Right lung (tissue), 5 donors: ENCODE results near the gene TET2. TPM values are rescaled to one million over a fixed set of nuclear protein-coding genes. Genes with fewer than 3 reads are reported as not detected.
"Not testable (repeated sequence)": the region's sequence is repeated elsewhere in the genome, so short reads cannot be mapped to it uniquely, and the experiment has no call there.

ENCODE experiments used
- DNase-seq, 2 donors: peaks; one replicate each; pipeline ENCODE4 v3.0.0-alpha.2; 2013
- polyA plus RNA-seq, 5 donors: library from polyadenylated mRNA; unstranded; fragments of 120-200 nt; gene quantifications; one replicate each; pipeline versions ENCODE4 v1.2.1 to v1.2.3, GENCODE V29; 2013; ENCODE audit warnings: inconsistent platforms in 1 of 5, low replicate concordance in 1 of 5; ENCODE audit not compliant: insufficient read length in 5 of 5, insufficient read depth in 1 of 5

TET2 gene
- polyA plus RNA-seq, 5 donors: 26.5 to 48.0 (median 45.1) TPM

DNA sequence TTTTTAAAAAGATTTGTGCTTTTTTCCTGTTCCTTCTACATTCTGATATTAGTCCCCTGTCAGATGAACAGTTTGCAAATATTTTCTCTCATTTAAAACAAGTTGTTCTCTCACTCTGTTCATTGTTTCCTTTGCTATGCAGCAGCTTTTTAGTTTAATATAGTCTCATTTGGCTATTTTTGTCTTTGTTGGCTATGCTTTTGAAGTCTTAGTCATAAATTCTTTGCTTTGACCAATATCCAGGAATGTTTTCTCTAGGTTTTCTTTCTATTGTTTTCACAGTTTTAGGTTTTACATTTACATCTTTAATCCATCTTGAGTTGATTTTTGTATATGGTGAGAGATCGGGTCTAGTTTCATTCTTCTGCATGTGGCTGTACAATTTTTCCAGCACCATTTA lies 136.8 kb downstream of the TET2 start:
- no peak for DNase-seq

- no peak for DNase-seq
Measured at GRCh38 chr4:105288121-105288520, 141.4 kb downstream of the TET2 start.

GRCh38 chr4:105291925-105292324 lies 145.2 kb downstream of the TET2 start:
- DNase-seq: peak; percentile 22 to 23

DNA sequence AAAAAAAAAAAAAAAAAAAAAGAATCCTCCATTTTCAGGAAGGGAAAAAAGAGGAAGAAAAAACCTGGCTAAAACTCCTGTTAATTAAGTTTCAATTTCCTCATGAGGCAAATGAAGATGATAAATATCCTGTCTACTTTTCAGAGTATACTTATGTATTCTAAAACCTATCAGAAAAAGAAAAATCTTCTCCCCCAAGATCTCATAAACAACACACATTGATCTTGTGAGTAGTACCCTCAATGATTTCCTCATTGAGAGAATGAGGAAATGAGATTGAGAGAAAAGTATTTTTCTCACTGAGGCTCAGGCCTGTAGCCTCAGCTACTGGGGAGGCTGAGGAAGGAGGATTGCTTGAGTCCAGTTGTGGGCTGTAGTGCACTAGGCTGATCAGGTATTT lies 146.7 kb downstream of the TET2 start:
- no peak for DNase-seq

GRCh38 chr4:105296672-105297071 lies 150.0 kb downstream of the TET2 start:
- no peak for DNase-seq

DNA sequence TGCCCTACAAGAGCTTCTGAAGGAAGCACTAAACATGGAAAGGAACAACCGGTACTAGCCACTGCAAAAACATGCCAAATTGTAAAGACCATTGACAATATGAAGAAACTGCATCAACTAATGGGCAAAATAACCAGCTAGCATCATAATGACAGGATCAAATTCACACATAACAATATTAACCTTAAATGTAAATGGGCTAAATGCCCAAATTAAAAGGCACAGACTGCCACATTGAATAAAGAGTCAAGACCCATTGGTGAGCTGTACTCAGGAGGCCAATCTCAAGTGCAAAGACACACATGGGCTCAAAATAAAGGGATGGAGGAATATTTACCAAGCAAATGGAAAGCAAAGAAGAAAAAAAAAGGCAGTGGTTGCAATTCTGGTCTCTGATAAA lies 152.4 kb downstream of the TET2 start:
- DNase-seq: not testable (repeated sequence)

GRCh38 chr4:105304085-105304484 lies 157.4 kb downstream of the TET2 start:
- no peak for DNase-seq

GRCh38 chr4:105305019-105305836 lies 158.6 kb downstream of the TET2 start:
- DNase-seq: no peak

DNA sequence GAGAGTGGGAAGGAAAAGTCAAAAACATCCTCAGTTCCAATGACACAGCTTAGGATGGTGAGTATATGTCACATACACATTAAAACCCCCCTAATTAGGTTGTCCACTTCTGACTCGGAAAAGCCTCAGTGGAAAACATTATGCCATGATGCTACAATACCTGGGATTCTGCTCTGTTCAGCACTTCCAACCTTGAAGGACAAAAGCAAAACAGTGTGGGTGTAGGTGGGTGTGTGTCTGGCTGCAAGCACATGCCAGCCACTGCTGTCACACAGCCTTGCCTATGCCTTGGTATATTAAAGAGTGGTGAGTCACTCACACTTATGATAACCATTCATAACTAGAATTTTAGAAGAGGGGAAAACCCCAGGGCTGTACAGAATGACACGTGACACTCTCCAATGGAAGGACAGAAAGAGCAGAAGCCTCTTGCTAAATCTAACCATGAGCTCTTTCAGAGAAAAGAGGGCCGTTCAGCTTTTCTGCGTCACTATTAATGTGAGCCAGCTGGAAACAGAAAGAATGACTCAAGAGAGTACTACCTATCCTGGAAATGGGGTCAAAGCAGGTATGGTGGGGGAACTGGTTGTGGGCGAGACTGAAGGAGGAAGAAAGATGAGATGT lies 159.6 kb downstream of the TET2 start:
- DNase-seq: no peak

GRCh38 chr4:105306820-105307219 lies 160.1 kb downstream of the TET2 start:
- no peak for DNase-seq

DNA sequence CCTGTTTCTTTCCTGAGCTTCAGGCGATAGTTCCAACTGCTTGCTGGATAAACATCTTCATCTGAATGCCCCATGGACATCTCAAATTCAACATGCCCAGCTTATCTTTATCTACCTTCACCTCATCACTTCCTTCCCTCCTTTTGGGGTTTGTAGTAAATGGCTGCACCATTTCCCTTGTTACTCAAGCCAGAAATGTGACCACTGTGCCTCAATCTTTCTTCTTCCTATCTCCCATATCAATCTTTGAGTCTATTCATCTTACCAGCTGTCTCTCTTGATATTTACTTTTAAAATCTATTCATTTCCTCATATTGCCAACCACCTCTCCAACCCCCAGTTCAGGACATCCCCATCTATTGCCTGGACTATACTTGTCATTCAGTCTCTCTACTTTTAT lies 171.8 kb downstream of the TET2 start:
- no peak for DNase-seq

DNA sequence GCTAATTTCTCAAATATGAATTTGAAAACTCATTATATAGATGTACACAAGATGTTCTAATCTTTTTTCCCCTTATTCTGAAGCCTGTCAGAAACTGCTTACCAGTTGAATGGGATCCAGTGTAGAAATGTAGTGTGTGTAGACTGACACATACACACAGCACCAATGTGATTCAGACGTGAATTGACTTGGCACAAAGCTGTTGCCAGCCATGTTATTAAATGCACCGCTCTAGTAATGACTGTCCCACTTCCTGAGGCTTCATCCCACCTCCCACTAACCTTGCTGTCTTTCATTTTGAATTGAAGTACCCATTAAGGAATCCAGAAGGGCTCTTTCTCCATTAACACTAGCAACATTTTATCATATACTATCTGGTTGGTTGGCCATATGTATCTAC lies 180.5 kb downstream of the TET2 start:
- DNase-seq: no peak

- no peak for DNase-seq
Measured at GRCh38 chr4:105327956-105328355, 181.3 kb downstream of the TET2 start.

GRCh38 chr4:105329081-105329480 lies 182.4 kb downstream of the TET2 start:
- DNase-seq: no peak
